H1 (cell line): ENCODE data around the gene TMEM138. TPM values are rescaled to one million over a fixed set of nuclear protein-coding genes. Genes with fewer than 3 reads are reported as not detected.

Experiments
- CTCF ChIA-PET: fragments of 300-600 bp; sonication (Branson Sonifier 250); formaldehyde crosslinking; loops from one replicate; lab custom pipeline; 2021; ENCODE audit not compliant: partially characterized antibody; lab: Charles Lee
- POLR2A ChIA-PET: fragments of 300-600 bp; sonication (Branson Sonifier 250); formaldehyde crosslinking; loops from one replicate; lab custom pipeline; 2021; ENCODE audit warnings: inconsistent platforms; ENCODE audit not compliant: partially characterized antibody; lab: Charles Lee
- DNase-seq, 2 experiments: peaks; one replicate each; pipeline versions ENCODE4 v3.0.0 to v3.0.0-alpha.2; 2010 to 2022; ENCODE audit warnings: low spot score in 2 of 2, low read depth in 1 of 2, mixed read lengths in 1 of 2
- FAIRE-seq: peaks from 2 replicates; lab custom pipeline; 2011; peaks lifted over from hg19 to GRCh38; lab: Jason Lieb, UNC
- H2AFZ ChIP-seq: 2 replicates; pipeline ENCODE4 v1.8.1; 2012; ENCODE audit warnings: low read length, inconsistent platforms
- H2AK5ac ChIP-seq: 2 replicates; pipeline ENCODE4 v1.6.1; 2013; ENCODE audit warnings: low read depth, low read length
- H2BK120ac ChIP-seq: replicated peaks from 2 replicates; pipeline ENCODE3; 2013; ENCODE audit warnings: low read depth, low read length, inconsistent platforms
- H2BK12ac ChIP-seq: 2 replicates; pipeline ENCODE4 v1.6.1; 2013; ENCODE audit warnings: low read depth, low read length
- H2BK15ac ChIP-seq: 2 replicates; pipeline ENCODE4 v1.6.1; 2013; ENCODE audit warnings: low read length
- H2BK20ac ChIP-seq: 2 replicates; pipeline ENCODE4 v1.6.1; 2013; ENCODE audit warnings: low read length
- H2BK5ac ChIP-seq: 2 replicates; pipeline ENCODE4 v1.6.1; 2013; ENCODE audit warnings: low read depth, low read length
- H3K14ac ChIP-seq: 2 replicates; pipeline ENCODE4 v1.6.1; 2013; ENCODE audit warnings: inconsistent platforms; ENCODE audit not compliant: insufficient read length
- H3K18ac ChIP-seq: 2 replicates; pipeline ENCODE4 v1.6.1; 2013; ENCODE audit warnings: low read length; ENCODE audit errors: extremely low read depth
- H3K23ac ChIP-seq: 2 replicates; pipeline ENCODE4 v1.6.1; 2013; ENCODE audit warnings: inconsistent platforms; ENCODE audit not compliant: insufficient read length
- H3K23me2 ChIP-seq: 2 replicates; pipeline ENCODE4 v1.6.1; 2013; ENCODE audit warnings: low read depth, low read length
- H3K27ac ChIP-seq: 2 replicates; pipeline ENCODE4 v1.6.1; 2011; ENCODE audit warnings: low read depth, low read length, inconsistent platforms
- H3K27me3 ChIP-seq, 4 experiments: replicated peaks in 1 of 4; 1 replicate in 1 of 4; 2 replicates in 3 of 4; pipeline versions ENCODE4 v1.6.1 to v1.8.1; 2011 to 2013; ENCODE audit warnings: low read length in 3 of 4, mild to moderate bottlenecking in 3 of 4, inconsistent platforms in 2 of 4, mixed read lengths in 2 of 4, moderate library complexity in 1 of 4; ENCODE audit not compliant: control insufficient read depth in 3 of 4, insufficient read depth in 3 of 4; ENCODE audit errors: extremely low read depth in 1 of 4
- H3K36me3 ChIP-seq, 4 experiments: 2 replicates each; pipeline versions ENCODE4 v1.6.1 to v1.8.1; 2011 to 2013; ENCODE audit warnings: mild to moderate bottlenecking in 4 of 4, low read length in 3 of 4, moderate library complexity in 2 of 4, control low read depth in 1 of 4, inconsistent platforms in 1 of 4; ENCODE audit not compliant: insufficient read depth in 4 of 4, control insufficient read depth in 2 of 4
- H3K4ac ChIP-seq: replicated peaks from 2 replicates; pipeline ENCODE3; 2013; ENCODE audit warnings: low read length, low read depth, mixed read lengths, inconsistent platforms; ENCODE audit not compliant: insufficient read length
- H3K4me1 ChIP-seq, 4 experiments: replicated peaks in 1 of 4; 1 replicate in 1 of 4; 2 replicates in 3 of 4; pipeline versions ENCODE4 v1.6.1 to v1.8.1; 2011 to 2013; ENCODE audit warnings: low read length in 3 of 4, inconsistent platforms in 2 of 4, mixed read lengths in 1 of 4; ENCODE audit not compliant: insufficient read depth in 4 of 4, control insufficient read depth in 3 of 4
- H3K4me2 ChIP-seq, 2 experiments: 2 replicates each; pipeline versions ENCODE4 v1.6.1 to v1.8.1; 2011 to 2013; ENCODE audit warnings: low read depth in 2 of 2, low read length in 2 of 2, control low read depth in 1 of 2, inconsistent platforms in 1 of 2, mild to moderate bottlenecking in 1 of 2; ENCODE audit not compliant: insufficient read depth in 1 of 2
- H3K4me3 ChIP-seq, 4 experiments: fragments of 200-600, 300-600 bp in 1 of 4; sonication (generic), shearing (Covaris generic), sonication (Bioruptor Twin) in 1 of 4; 2 replicates each; pipeline versions ENCODE4 v1.5.1 to v1.8.1; 2011 to 2016; ENCODE audit warnings: low read length in 4 of 4, low read depth in 3 of 4, control low read depth in 2 of 4, inconsistent platforms in 2 of 4, mild to moderate bottlenecking in 2 of 4, mixed read lengths in 1 of 4, moderate library complexity in 1 of 4; ENCODE audit not compliant: insufficient read depth in 2 of 4; ENCODE audit errors: extremely low read depth in 1 of 4
- H3K56ac ChIP-seq: replicated peaks from 2 replicates; pipeline ENCODE3; 2013; ENCODE audit warnings: low read depth, mild to moderate bottlenecking, mixed read lengths, low read length, inconsistent platforms; ENCODE audit not compliant: insufficient read length
- H3K79me1 ChIP-seq: 2 replicates; pipeline ENCODE4 v1.6.1; 2013; ENCODE audit warnings: low read depth, low read length, control low read depth
- H3K79me2 ChIP-seq, 2 experiments: 2 replicates each; pipeline versions ENCODE4 v1.6.1 to v1.8.1; 2012 to 2013; ENCODE audit warnings: low read length in 2 of 2, mild to moderate bottlenecking in 2 of 2, inconsistent platforms in 1 of 2; ENCODE audit not compliant: insufficient read depth in 2 of 2, control insufficient read depth in 1 of 2
- H3K9ac ChIP-seq, 4 experiments: replicated peaks in 1 of 4; 1 replicate in 1 of 4; 2 replicates in 3 of 4; pipeline versions ENCODE4 v1.6.1 to v1.8.1; 2011 to 2013; ENCODE audit warnings: low read depth in 3 of 4, low read length in 3 of 4, control low read depth in 2 of 4, mild to moderate bottlenecking in 2 of 4, moderate library complexity in 2 of 4, inconsistent platforms in 1 of 4; ENCODE audit errors: extremely low read depth in 1 of 4
- H3K9me3 ChIP-seq, 2 experiments: 2 replicates each; pipeline versions ENCODE4 v1.6.1 to v1.8.1; 2012 to 2013; ENCODE audit warnings: mild to moderate bottlenecking in 2 of 2, moderate library complexity in 2 of 2, control low read depth in 1 of 2, inconsistent platforms in 1 of 2, low read depth in 1 of 2, low read length in 1 of 2, mixed read lengths in 1 of 2; ENCODE audit not compliant: insufficient read depth in 2 of 2
- H4K20me1 ChIP-seq, 2 experiments: replicated peaks in 1 of 2; 2 replicates each; pipeline versions ENCODE3 to v1.8.1; 2011 to 2013; ENCODE audit warnings: inconsistent platforms in 2 of 2, low read length in 2 of 2, mild to moderate bottlenecking in 1 of 2; ENCODE audit not compliant: insufficient read depth in 2 of 2, control insufficient read depth in 1 of 2
- H4K5ac ChIP-seq: 2 replicates; pipeline ENCODE4 v1.6.1; 2013; ENCODE audit warnings: low read length, low read depth, mixed read lengths, inconsistent platforms; ENCODE audit not compliant: insufficient read length
- H4K8ac ChIP-seq: 2 replicates; pipeline ENCODE4 v1.8.0; 2013; ENCODE audit warnings: mild to moderate bottlenecking, moderate library complexity, low read length, inconsistent platforms; ENCODE audit not compliant: insufficient read depth; ENCODE audit errors: extremely low read depth
- H4K91ac ChIP-seq: replicated peaks from 2 replicates; pipeline ENCODE3; 2013; ENCODE audit warnings: low read length, mixed read lengths, inconsistent platforms; ENCODE audit not compliant: insufficient read length
- CTBP2 ChIP-seq: IDR thresholded peaks from 2 replicates; pipeline ENCODE4 v1.7.0; 2011; ENCODE audit warnings: borderline replicate concordance, mild to moderate bottlenecking, moderate library complexity, mixed read lengths, low read length; ENCODE audit not compliant: insufficient read depth, insufficient read length
- CTCF ChIP-seq, 3 experiments: IDR thresholded peaks; 1 replicate in 2 of 3; 2 replicates in 1 of 3; pipeline versions ENCODE4 v1.5.1 to v1.6.1; 2011; ENCODE audit warnings: low read length in 3 of 3, mild to moderate bottlenecking in 3 of 3, inconsistent platforms in 2 of 3, low read depth in 1 of 3, moderate library complexity in 1 of 3; ENCODE audit not compliant: insufficient read depth in 1 of 3; ENCODE audit errors: control extremely low read depth in 1 of 3
- E2F6 ChIP-seq: IDR thresholded peaks from 2 replicates; pipeline ENCODE4 v1.6.1; 2012; ENCODE audit warnings: inconsistent platforms
- JUND ChIP-seq: IDR thresholded peaks from 2 replicates; pipeline ENCODE4 v1.6.1; 2011; ENCODE audit warnings: mild to moderate bottlenecking, improper control_type of control experiment, low read length
- POLR2A ChIP-seq, 2 experiments: IDR thresholded peaks; 1 replicate in 1 of 2; 2 replicates in 1 of 2; pipeline ENCODE4 v1.6.1; 2011; ENCODE audit warnings: low read depth in 2 of 2, low read length in 2 of 2, mild to moderate bottlenecking in 2 of 2; ENCODE audit errors: control extremely low read depth in 1 of 2
- RAD21 ChIP-seq, 2 experiments: IDR thresholded peaks in 1 of 2; conservative IDR thresholded peaks in 1 of 2; 2 replicates each; pipeline ENCODE4 v1.6.1; 2011; ENCODE audit warnings: low read depth in 2 of 2, low read length in 2 of 2, improper control_type of control experiment in 1 of 2, inconsistent platforms in 1 of 2, mild to moderate bottlenecking in 1 of 2, moderate library complexity in 1 of 2
- SAP30 ChIP-seq: fragments of 300-600 bp; sonication (generic); IDR thresholded peaks from 2 replicates; pipeline ENCODE4 v1.7.1; 2012; ENCODE audit warnings: low read length, moderate library complexity, mild to moderate bottlenecking, inconsistent platforms; ENCODE audit not compliant: insufficient read depth, insufficient replicate concordance
- TAF7 ChIP-seq: optimal IDR thresholded peaks from 2 replicates; pipeline ENCODE3; 2011; ENCODE audit warnings: low read depth, mild to moderate bottlenecking, inconsistent platforms, low read length, moderate library complexity, borderline replicate concordance
- ZNF274 ChIP-seq: IDR thresholded peaks from 2 replicates; pipeline ENCODE4 v1.7.0; 2012; ENCODE audit warnings: low read length, borderline replicate concordance; ENCODE audit errors: extremely low read depth
- WGBS, 2 experiments: shearing (Covaris generic) in 1 of 2; methylation state at CpG; one replicate each; pipeline versions ENCODE4 v1.1.6 to v1.1.7; 2013 to 2015; ENCODE audit warnings: low lambda C conversion rate in 2 of 2, mixed read lengths in 2 of 2, inconsistent platforms in 1 of 2, low coverage in 1 of 2, missing lambda C conversion rate in 1 of 2; ENCODE audit not compliant: insufficient replicate concordance in 2 of 2, insufficient coverage in 1 of 2, insufficient read length in 1 of 2; ENCODE audit errors: extremely low coverage in 1 of 2, missing lambda C conversion rate in 1 of 2; 5-methylcytosine and 5-hydroxymethylcytosine counted together
- polyA plus RNA-seq, 7 experiments: library from polyadenylated mRNA; depleted of rRNA in 3 of 7; stranded (reverse) in 5 of 7; unstranded in 2 of 7; fragments of >200 nt in 5 of 7; fragments of 200-250 nt in 2 of 7; gene quantifications; 1 replicate in 5 of 7; 2 replicates in 1 of 7; 4 replicates in 1 of 7; pipeline versions ENCODE4 v1.2.1 to v1.2.3, GENCODE V29; 2011 to 2013; ENCODE audit warnings: missing spikeins in 2 of 7, mixed read lengths in 2 of 7
- total RNA-seq: library from RNA; stranded (reverse); fragmentation: NEBNext Ultra II Directional; extraction: Animal tissue kit (Norgen Biotek cat#: 25700); gene quantifications from 2 replicates; pipeline ENCODE4 v1.2.1, GENCODE V29; 2021

The TMEM138 gene
- total and polyA plus RNA-seq, 2 of the 8 experiments (the other 6 are each of a cell fraction or from before 2014, with no cell fraction given): 32.9 to 59.0 TPM

GRCh38 chr11:61401173-61401572, 39.0 kb downstream of the TMEM138 start:
- H2BK12ac ChIP-seq: no peak overlapping the region
- ChIA-PET POLR2A (interaction anchor here (0.8 to 5.4 kb wide), 18 partner anchors 9 to 460 kb away, joined by 3 to 60 read pairs (median 6); partner anchors contain the start of genes CPSF7, CYB561A3, SDHAF2 and TKFC), CTCF (interaction anchor here (0.6 to 3.1 kb wide), 7 partner anchors 8 to 70 kb away, joined by 4 to 11 read pairs (median 5); partner anchors contain the start of genes CPSF7, SDHAF2 and TMEM216)
- no peak overlapping the region for H3K18ac ChIP-seq
- H3K4me2 ChIP-seq: no peak overlapping the region
- no peak overlapping the region for H2BK5ac ChIP-seq
- no peaks in the 10 kb centered on the region for H3K79me2 ChIP-seq
- 97% methylated on average over 2 of the region's 2 CpGs; no CpG with 5 or more reads in 1 of the 2 experiments for WGBS, 2 experiments
- H3K14ac ChIP-seq: no peak overlapping the region
- H3K4ac ChIP-seq: no peak overlapping the region
- no peak overlapping the region for H2BK120ac ChIP-seq
- no peak overlapping the region for H4K8ac ChIP-seq
- H3K4me3 ChIP-seq: no peak overlapping the region
- no peak overlapping the region for H4K5ac ChIP-seq
- no peaks in the 10 kb centered on the region for H3K4me1 ChIP-seq
- H4K20me1 ChIP-seq: peaks cover 0 to 4% of the 10 kb centered on the region in 2 experiments
- no peak overlapping the region for H3K56ac ChIP-seq
- peaks cover 21 to 49% (median 41%) of the 10 kb centered on the region in 4 experiments for H3K36me3 ChIP-seq
- H2AFZ ChIP-seq: no peak overlapping the region
- no peaks in the 10 kb centered on the region for H3K79me1 ChIP-seq
- no peak overlapping the region for H2AK5ac ChIP-seq
- no peak overlapping the region for H3K27ac ChIP-seq
- no peaks in the 10 kb centered on the region for H3K9me3 ChIP-seq
- FAIRE-seq (no peak), DNase-seq (no peak)
- H3K23me2 ChIP-seq: no peaks in the 10 kb centered on the region
- no peaks in the 10 kb centered on the region for H3K27me3 ChIP-seq
- no peak overlapping the region for H3K9ac ChIP-seq
- no peak overlapping the region for H2BK20ac ChIP-seq
- H2BK15ac ChIP-seq: no peak overlapping the region
- no peak overlapping the region for H3K23ac ChIP-seq
- H4K91ac ChIP-seq: no peak overlapping the region
- TF ChIP-seq POLR2A (IDR thresholded peaks at IDR 0.05; ENCODE audit: control extremely low read depth in 1 of 2, low read depth in 2 of 2, low read length in 2 of 2): no peak; a peak in 1 of 3 replicates
- no peak for TF ChIP-seq ZNF274
- TF ChIP-seq JUND: no peak
- no peak for TF ChIP-seq TAF7
- no peak for TF ChIP-seq CTBP2
- no peak for TF ChIP-seq RAD21 (IDR thresholded peaks at IDR 0.05 in 1 of 2, conservative IDR thresholded peaks at IDR 0.05 in 1 of 2; ENCODE audit: low read depth in 2 of 2, low read length in 2 of 2)
- no peak for TF ChIP-seq E2F6
- TF ChIP-seq CTCF (IDR thresholded peaks at IDR 0.05; ENCODE audit: control extremely low read depth in 1 of 3, insufficient read depth in 1 of 3, low read depth in 1 of 3, low read length in 3 of 3): no peak
- TF ChIP-seq SAP30: no peak
